ENCODE results near the gene ENPP7.

Gene ENPP7

DNA sequence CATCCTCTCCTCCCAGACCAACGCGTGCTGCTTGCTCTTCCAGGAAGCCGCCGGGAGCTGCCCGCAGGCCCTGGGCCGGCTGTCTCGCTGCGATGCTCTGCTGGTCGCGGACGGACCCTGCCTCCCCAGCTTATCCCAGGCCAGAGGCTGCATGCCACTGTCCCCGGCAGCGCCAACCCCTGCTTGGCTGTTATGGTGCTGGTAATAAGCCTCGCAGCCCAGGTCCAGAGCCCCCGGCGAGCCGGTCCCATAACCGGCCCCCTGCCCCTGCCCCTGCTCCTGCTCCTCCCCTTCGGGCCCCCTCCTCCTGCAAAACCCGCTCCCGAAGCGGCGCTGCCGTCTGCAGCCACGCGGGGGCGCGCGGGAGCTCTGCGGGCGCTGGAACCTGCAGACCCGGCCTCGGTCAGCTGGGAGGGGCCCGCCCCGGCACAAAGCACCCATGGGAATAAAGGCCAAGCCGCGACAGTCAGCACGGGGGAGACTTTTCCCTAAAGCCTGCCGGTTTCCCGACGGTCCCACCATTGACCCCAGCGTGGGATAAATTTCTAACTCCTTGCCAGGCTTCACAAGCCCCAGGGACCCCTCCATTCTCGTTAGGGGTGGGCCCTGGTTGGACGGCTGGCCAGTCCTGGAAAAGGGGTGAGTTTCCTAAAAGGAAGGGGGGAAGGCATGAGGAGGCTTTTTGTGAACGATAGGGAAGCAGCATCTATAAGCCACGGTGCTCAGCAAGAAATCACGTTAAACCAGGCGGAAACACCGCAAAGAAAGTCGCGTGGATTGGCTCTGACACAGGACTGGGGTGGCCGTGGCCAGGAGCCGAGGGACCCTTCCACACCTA, 11.2 kb downstream of the ENPP7 start:
- no peaks in the 10 kb centered on the region for H3K9me2 ChIP-seq (replicated peaks; ENCODE audit: insufficient read depth, low read length)
- no peak overlapping the region for H2AFZ ChIP-seq (ENCODE audit: low read depth, low read length, severe bottlenecking)
- H3K36me3 ChIP-seq (ENCODE audit: low read length): no peaks in the 10 kb centered on the region
- no peak overlapping the region for H3K9ac ChIP-seq (ENCODE audit: low read length)
- no peak overlapping the region for H3K4me3 ChIP-seq (ENCODE audit: insufficient read depth, low read length, poor library complexity, severe bottlenecking)
- no peaks in the 10 kb centered on the region for H3K27me3 ChIP-seq (ENCODE audit: low read length)
- H3K79me2 ChIP-seq (ENCODE audit: insufficient read depth, low read length): no peaks in the 10 kb centered on the region
- H3F3A ChIP-seq (ENCODE audit: insufficient read depth): no peaks in the 10 kb centered on the region
- TF ChIP-seq, protein P1, sequence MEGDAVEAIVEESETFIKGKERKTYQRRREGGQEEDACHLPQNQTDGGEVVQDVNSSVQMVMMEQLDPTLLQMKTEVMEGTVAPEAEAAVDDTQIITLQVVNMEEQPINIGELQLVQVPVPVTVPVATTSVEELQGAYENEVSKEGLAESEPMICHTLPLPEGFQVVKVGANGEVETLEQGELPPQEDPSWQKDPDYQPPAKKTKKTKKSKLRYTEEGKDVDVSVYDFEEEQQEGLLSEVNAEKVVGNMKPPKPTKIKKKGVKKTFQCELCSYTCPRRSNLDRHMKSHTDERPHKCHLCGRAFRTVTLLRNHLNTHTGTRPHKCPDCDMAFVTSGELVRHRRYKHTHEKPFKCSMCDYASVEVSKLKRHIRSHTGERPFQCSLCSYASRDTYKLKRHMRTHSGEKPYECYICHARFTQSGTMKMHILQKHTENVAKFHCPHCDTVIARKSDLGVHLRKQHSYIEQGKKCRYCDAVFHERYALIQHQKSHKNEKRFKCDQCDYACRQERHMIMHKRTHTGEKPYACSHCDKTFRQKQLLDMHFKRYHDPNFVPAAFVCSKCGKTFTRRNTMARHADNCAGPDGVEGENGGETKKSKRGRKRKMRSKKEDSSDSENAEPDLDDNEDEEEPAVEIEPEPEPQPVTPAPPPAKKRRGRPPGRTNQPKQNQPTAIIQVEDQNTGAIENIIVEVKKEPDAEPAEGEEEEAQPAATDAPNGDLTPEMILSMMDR (IDR thresholded peaks at IDR 0.05; ENCODE audit: insufficient read depth, low read length, poor library complexity, severe bottlenecking): peak; percentile 98
- no peak for TF ChIP-seq EZH2phosphoT487 (conservative IDR thresholded peaks at IDR 0.05; ENCODE audit: low read length)
- no peak overlapping the region for H3K4me2 ChIP-seq (ENCODE audit: low read depth, low read length, poor library complexity, severe bottlenecking)
- no peak overlapping the region for H3K27ac ChIP-seq (ENCODE audit: low read depth, low read length)
- H3K9me3 ChIP-seq (ENCODE audit: insufficient read depth, low read length): no peaks in the 10 kb centered on the region
- no peaks in the 10 kb centered on the region for H4K20me1 ChIP-seq (ENCODE audit: low read depth, low read length)

DNA sequence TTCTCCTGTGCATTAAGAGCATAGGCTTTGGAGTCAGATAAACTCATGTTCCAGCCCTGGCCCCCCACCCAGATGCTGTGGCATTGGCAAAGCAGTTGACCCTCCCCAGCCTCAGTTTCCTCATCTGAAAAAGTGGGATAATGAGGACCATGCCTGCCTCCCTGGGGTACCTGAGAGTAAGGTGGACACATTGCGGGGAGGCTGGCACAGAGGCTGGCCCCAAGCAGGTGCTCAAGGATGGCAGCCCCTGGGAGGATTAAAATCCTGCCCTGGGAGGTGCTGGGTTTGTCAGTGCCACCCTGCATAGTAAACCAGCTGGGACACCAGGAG, 11.8 kb downstream of the ENPP7 start:
- no peak overlapping the region for H3K4me2 ChIP-seq (ENCODE audit: low read depth, low read length, poor library complexity, severe bottlenecking)
- no peaks in the 10 kb centered on the region for H3K27me3 ChIP-seq (ENCODE audit: low read length)
- H3F3A ChIP-seq (ENCODE audit: insufficient read depth): no peaks in the 10 kb centered on the region
- H3K79me2 ChIP-seq (ENCODE audit: insufficient read depth, low read length): no peaks in the 10 kb centered on the region
- no peaks in the 10 kb centered on the region for H3K36me3 ChIP-seq (ENCODE audit: low read length)
- no peaks in the 10 kb centered on the region for H3K9me2 ChIP-seq (replicated peaks; ENCODE audit: insufficient read depth, low read length)
- TF ChIP-seq, protein P1 (IDR thresholded peaks at IDR 0.05; ENCODE audit: insufficient read depth, low read length, poor library complexity, severe bottlenecking): no peak
- no peak for TF ChIP-seq EZH2phosphoT487 (conservative IDR thresholded peaks at IDR 0.05; ENCODE audit: low read length)
- no peaks in the 10 kb centered on the region for H4K20me1 ChIP-seq (ENCODE audit: low read depth, low read length)
- no peak overlapping the region for H3K27ac ChIP-seq (ENCODE audit: low read depth, low read length)
- no peak overlapping the region for H3K4me3 ChIP-seq (ENCODE audit: insufficient read depth, low read length, poor library complexity, severe bottlenecking)
- H3K9me3 ChIP-seq (ENCODE audit: insufficient read depth, low read length): no peaks in the 10 kb centered on the region
- H2AFZ ChIP-seq (ENCODE audit: low read depth, low read length, severe bottlenecking): no peak overlapping the region
- H3K9ac ChIP-seq (ENCODE audit: low read length): no peak overlapping the region

DNA sequence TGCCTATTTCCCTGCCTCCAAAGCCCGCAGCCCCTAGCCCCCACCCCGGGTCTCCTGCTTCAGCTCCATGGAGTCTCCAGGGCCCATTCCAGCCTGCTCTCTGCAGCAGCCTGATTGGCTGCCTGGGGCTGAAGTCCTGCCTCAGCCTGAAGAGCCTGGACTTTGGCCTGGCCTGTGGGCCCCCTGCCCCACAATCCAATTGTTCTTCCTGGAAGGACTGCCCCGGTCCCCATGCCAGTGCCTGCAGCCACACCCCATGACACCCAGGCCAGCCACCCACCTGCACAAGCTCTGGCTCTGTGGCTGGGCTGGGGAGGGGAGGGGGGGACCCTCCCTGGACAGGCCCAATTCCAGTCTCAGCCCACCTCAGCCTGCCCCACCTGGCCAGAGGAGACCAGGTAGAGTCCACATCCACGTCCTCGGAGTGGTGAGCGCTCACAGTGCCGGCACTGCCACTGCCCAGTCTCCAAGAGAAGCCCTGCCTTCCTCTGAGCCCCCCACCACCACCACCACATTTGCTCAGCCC, 12.3 kb downstream of the ENPP7 start:
- Histone ChIP-seq H2AFZ (ENCODE audit: low read depth, low read length, severe bottlenecking) (no peak overlapping the region), H3K4me2 (ENCODE audit: low read depth, low read length, poor library complexity, severe bottlenecking) (no peak overlapping the region), H3K27ac (ENCODE audit: low read depth, low read length) (no peak overlapping the region), H4K20me1 (ENCODE audit: low read depth, low read length) (no peaks in the 10 kb centered on the region), H3K9ac (ENCODE audit: low read length) (no peak overlapping the region), H3K4me3 (ENCODE audit: insufficient read depth, low read length, poor library complexity, severe bottlenecking) (no peak overlapping the region), H3K36me3 (ENCODE audit: low read length) (no peaks in the 10 kb centered on the region), H3K27me3 (ENCODE audit: low read length) (no peaks in the 10 kb centered on the region), H3K9me3 (ENCODE audit: insufficient read depth, low read length) (no peaks in the 10 kb centered on the region), H3F3A (ENCODE audit: insufficient read depth) (no peaks in the 10 kb centered on the region), H3K79me2 (ENCODE audit: insufficient read depth, low read length) (no peaks in the 10 kb centered on the region), H3K9me2 (replicated peaks; ENCODE audit: insufficient read depth, low read length) (no peaks in the 10 kb centered on the region)
- no peak for TF ChIP-seq EZH2phosphoT487 (conservative IDR thresholded peaks at IDR 0.05; ENCODE audit: low read length)
- TF ChIP-seq, protein P1 (IDR thresholded peaks at IDR 0.05; ENCODE audit: insufficient read depth, low read length, poor library complexity, severe bottlenecking): no peak
